ENCODE measurements around the gene CEP97. TPM values are rescaled to one million over a fixed set of nuclear protein-coding genes. Genes with fewer than 3 reads are reported as not detected.
"Not testable (repeated sequence)": the region's sequence is repeated elsewhere in the genome, so short reads cannot be mapped to it uniquely, and the experiment has no call there.

Gene CEP97
- total and polyA plus RNA-seq, 3 donors from 2014 or later: 19.3 to 26.5 (median 22.1) TPM

DNA sequence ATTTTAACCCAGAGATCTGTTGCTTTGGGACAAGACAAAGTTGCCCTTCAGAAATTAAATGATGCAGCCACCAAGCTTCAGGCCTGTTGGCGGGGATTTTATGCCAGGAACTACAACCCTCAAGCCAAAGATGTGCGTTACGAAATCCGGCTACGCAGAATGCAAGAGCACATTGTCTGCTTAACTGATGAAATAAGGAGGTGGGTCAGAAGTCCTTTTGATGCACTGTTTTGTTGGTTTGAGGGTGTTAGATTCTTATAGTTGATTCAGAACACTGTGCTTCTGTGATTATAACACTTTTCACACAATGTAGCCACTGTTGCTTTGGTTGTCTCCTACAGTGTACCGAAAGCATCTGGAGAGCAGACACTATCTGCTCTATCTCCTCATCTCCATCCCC lies 33.8 kb downstream of the CEP97 start:
- intact Hi-C loops (cut with DNase I; ENCODE audit: low total_unique reads): no loop called here
- TF ChIP-seq, protein P1, sequence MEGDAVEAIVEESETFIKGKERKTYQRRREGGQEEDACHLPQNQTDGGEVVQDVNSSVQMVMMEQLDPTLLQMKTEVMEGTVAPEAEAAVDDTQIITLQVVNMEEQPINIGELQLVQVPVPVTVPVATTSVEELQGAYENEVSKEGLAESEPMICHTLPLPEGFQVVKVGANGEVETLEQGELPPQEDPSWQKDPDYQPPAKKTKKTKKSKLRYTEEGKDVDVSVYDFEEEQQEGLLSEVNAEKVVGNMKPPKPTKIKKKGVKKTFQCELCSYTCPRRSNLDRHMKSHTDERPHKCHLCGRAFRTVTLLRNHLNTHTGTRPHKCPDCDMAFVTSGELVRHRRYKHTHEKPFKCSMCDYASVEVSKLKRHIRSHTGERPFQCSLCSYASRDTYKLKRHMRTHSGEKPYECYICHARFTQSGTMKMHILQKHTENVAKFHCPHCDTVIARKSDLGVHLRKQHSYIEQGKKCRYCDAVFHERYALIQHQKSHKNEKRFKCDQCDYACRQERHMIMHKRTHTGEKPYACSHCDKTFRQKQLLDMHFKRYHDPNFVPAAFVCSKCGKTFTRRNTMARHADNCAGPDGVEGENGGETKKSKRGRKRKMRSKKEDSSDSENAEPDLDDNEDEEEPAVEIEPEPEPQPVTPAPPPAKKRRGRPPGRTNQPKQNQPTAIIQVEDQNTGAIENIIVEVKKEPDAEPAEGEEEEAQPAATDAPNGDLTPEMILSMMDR (IDR thresholded peaks at IDR 0.05): no peak
- TF ChIP-seq POLR2A (IDR thresholded peaks at IDR 0.05): no peak
- 84 to 88% methylated on average over 6 of the region's 6 CpGs for WGBS, 2 donors
- H3K27me3 ChIP-seq: no peaks in the 10 kb centered on the region
- H3K4me1 ChIP-seq: no peaks in the 10 kb centered on the region
- no peak overlapping the region for H3K4me3 ChIP-seq
- no peak for DNase-seq
- H3K9me3 ChIP-seq: no peaks in the 10 kb centered on the region
- no peak overlapping the region for H3K27ac ChIP-seq
- H3K36me3 ChIP-seq (ENCODE audit: low read depth, missing control alignments): no peaks in the 10 kb centered on the region

DNA sequence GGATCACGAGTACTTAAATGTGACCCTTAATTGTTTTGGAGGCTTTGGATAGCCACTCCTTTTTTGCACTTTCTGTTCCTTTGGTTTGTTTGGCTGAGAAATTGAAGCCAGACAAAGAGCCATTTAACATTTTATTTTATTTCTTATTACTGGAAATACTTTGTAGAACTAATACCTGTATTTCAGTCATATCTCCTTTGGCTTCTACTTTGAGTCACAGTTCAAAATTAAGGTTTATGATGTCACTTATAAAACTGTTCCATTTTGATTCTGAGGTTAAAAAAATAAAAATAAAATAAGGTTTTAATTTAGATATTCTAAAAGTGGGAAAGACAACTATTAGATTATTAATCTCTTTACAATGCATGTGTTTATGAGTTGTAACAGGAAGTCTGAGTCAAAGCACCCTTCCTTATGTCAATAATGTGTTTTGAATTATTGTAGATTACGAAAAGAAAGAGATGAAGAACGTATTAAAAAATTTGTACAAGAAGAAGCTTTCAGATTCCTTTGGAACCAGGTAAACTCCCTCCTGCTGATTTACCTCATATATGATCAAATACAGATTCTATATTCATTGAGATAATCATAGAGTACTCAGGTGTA lies 37.7 kb downstream of the CEP97 start:
- no peaks in the 10 kb centered on the region for H3K36me3 ChIP-seq (ENCODE audit: low read depth, missing control alignments)
- no peaks in the 10 kb centered on the region for H3K9me3 ChIP-seq
- H3K27me3 ChIP-seq: no peaks in the 10 kb centered on the region
- no peak overlapping the region for H3K27ac ChIP-seq
- TF ChIP-seq POLR2A (IDR thresholded peaks at IDR 0.05): no peak
- TF ChIP-seq, protein P1 (IDR thresholded peaks at IDR 0.05): no peak
- no peaks in the 10 kb centered on the region for H3K4me1 ChIP-seq
- H3K4me3 ChIP-seq: no peak overlapping the region
- 83 to 89% methylated on average over 3 of the region's 3 CpGs for WGBS, 2 donors
- DNase-seq: no peak
- intact Hi-C loops (cut with DNase I; ENCODE audit: low total_unique reads): no loop called here

DNA sequence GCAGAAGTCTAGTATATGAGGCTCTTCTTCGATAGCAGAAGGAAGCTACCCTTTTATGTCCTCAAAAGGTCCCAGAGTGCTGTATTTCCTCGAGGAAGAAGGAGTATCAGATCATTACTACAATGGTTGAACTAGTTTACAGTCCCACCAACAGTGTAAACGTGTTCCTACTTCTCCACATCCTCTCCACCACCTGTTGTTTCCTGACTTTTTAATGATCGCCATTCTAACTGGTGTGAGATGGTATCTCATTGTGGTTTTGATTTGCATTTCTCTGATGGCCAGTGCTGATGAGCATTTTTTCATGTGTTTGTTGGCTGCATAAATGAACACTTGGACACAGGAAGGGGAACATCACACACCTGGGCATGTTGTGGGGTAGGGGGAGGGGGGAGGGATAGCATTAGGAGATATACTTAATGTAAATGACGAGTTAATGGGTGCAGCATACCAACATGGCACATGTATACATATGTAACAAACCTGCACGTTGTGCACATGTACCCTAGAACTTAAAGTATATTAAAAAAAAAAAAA lies 53.4 kb downstream of the CEP97 start:
- H3K9me3 ChIP-seq; H3K27ac ChIP-seq; H3K4me1 ChIP-seq; DNase-seq; H3K36me3 ChIP-seq (ENCODE audit: low read depth, missing control alignments); H3K4me3 ChIP-seq; H3K27me3 ChIP-seq; intact Hi-C loops (cut with DNase I; ENCODE audit: low total_unique reads): not testable (repeated sequence)
- WGBS, 2 donors: 74 to 81% methylated on average over 6 of the region's 6 CpGs

DNA sequence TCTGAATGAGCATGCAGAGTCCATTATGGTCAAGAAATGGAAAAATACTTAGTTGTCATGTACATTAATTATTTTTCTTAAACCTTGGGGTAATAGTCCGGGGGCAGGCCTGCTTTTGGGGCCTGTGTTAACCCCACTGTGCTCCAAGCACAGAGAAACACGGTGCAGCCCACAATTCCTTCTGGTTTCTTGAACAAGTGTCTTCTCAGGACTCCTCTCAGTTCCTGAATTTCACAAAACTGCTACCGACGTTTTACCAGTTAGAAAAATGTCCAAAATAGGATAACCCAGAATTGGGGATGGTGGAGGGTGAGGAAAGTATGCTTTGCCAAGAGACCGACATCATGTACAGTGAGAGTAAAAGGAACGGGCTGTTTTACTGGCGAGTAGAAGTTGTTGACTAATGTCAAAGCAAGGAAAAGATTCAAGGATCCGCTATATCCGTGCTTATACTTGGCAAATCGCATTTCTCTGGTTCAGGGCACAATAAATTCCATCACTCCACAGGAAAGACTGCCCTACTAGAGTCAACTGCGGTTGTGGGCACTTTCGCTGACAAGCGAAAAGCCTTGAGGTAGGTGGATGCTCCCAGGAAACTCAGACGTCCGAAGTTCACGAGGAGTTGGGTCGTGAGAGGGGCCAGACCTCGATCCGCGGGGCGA lies 54.1 kb downstream of the CEP97 start:
- intact Hi-C loops (cut with DNase I; ENCODE audit: low total_unique reads): no loop called here
- peak overlapping the region; percentile 85 to 90 for H3K27ac ChIP-seq
- H3K4me3 ChIP-seq: peak overlapping the region; percentile 91 to 96
- no peaks in the 10 kb centered on the region for H3K36me3 ChIP-seq (ENCODE audit: low read depth, missing control alignments)
- TF ChIP-seq POLR2A (IDR thresholded peaks at IDR 0.05): no peak
- H3K4me1 ChIP-seq: peaks cover 8% of the 10 kb centered on the region
- no peaks in the 10 kb centered on the region for H3K27me3 ChIP-seq
- H3K9me3 ChIP-seq: no peaks in the 10 kb centered on the region
- no peak for DNase-seq
- WGBS, 2 donors: 24 to 26% methylated on average over 10 to 18 of the region's 21 CpGs

DNA sequence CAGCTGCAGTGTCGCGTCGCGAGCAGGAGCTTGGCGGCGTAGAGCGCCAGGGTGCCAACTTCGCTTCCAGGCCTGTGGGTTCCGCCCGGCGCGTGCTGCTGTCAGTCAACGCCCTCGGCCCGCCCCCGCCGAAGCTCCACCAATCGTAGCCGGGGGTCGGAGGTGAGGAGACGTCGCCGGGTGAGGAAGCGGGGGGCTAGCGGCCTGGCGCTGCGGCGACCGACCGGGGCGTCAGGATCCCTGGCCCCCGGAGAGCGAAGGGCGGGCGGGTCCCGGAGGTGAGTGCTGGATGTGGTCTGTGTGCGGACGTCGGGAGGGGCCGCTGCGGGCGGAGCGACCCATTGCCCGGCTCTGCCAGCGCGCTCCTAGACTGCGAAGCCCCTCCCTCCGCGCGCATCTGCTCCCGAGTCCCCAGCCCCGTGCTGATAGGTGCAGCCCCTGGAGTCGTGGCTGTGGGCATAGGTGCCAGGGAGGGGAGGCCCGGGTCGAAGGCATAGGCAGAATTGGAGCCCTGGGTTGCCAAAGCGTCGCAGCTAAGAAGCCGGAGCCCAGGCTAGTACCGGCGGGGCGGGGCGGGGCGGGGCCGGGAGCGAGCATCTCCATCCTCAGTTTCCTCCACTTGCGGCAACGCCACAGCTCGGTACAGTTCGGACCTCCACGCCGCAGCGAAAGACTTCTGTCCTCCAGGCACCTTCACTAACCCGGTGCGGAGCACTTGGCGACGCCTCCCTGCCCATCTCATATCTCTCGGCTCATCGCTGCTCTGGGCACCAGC lies 54.8 kb downstream of the CEP97 start, which contains the start of gene NXPE3:
TSS of gene NXPE3 (plus strand) at position 165 of the 775 bp plus-strand sequence. CDS start 6,386 bp downstream, outside the sequence.
- Histone ChIP-seq H3K4me1 (peaks cover 8% of the 10 kb centered on the region), H3K36me3 (ENCODE audit: low read depth, missing control alignments) (no peaks in the 10 kb centered on the region), H3K4me3 (peak within 1 kb of the TSS; percentile 91 to 96), H3K27ac (peak within 1 kb of the TSS; percentile 85 to 90), H3K9me3 (no peaks in the 10 kb centered on the region), H3K27me3 (no peaks in the 10 kb centered on the region)
- DNase-seq: peak; percentile 96
- TF ChIP-seq, protein P1 (IDR thresholded peaks at IDR 0.05): no peak
- no peak for TF ChIP-seq POLR2A (IDR thresholded peaks at IDR 0.05)
- intact Hi-C loops (cut with DNase I; ENCODE audit: low total_unique reads): no loop called here
- 0 to 1% methylated on average over 6 to 64 of the region's 78 CpGs for WGBS, 2 donors
